HEK293T (cell line): ENCODE results near the gene MT3.

Experiments
- CTCF ChIA-PET: fragments of 350-600 bp; formaldehyde crosslinking; extraction: SDS; loops from one replicate; lab custom pipeline; 2021; ENCODE audit warnings: antibody characterized with exemption, inconsistent platforms; lab: Yijun Ruan, JAX
- POLR2A ChIA-PET: fragments of 350-600 bp; formaldehyde crosslinking; extraction: SDS; loops from one replicate; lab custom pipeline; 2020; ENCODE audit warnings: antibody characterized with exemption, inconsistent platforms; lab: Yijun Ruan, JAX
- DNase-seq: peaks from one replicate; pipeline ENCODE4 v3.0.0; 2012; ENCODE audit warnings: mixed read lengths; ENCODE audit errors: extremely low spot score
- ARNT ChIP-seq: fragments of 450-650 bp; IDR thresholded peaks from 2 replicates; pipeline ENCODE4 v1.6.1; 2017; ENCODE audit warnings: mild to moderate bottlenecking
- BHLHE40 ChIP-seq: fragments of 450-650 bp; IDR thresholded peaks from 2 replicates; pipeline ENCODE4 v1.6.1; 2016; ENCODE audit warnings: mild to moderate bottlenecking, moderate library complexity, borderline replicate concordance
- CTBP1 ChIP-seq: fragments of 450-650 bp; IDR thresholded peaks from 2 replicates; pipeline ENCODE4 v1.6.1; 2016; ENCODE audit warnings: borderline replicate concordance
- ELF4 ChIP-seq: fragments of 450-650 bp; IDR thresholded peaks from 2 replicates; pipeline ENCODE4 v1.6.1; 2017; ENCODE audit warnings: antibody characterized with exemption
- FOXA1 ChIP-seq: fragments of 450-650 bp; IDR thresholded peaks from 2 replicates; pipeline ENCODE4 v1.6.1; 2016; ENCODE audit warnings: mild to moderate bottlenecking
- FOXK2 ChIP-seq: fragments of 450-650 bp; IDR thresholded peaks from 2 replicates; pipeline ENCODE4 v1.6.1; 2016; ENCODE audit warnings: mild to moderate bottlenecking
- FOXM1 ChIP-seq: fragments of 450-650 bp; IDR thresholded peaks from 2 replicates; pipeline ENCODE4 v1.6.1; 2017; ENCODE audit warnings: mild to moderate bottlenecking, borderline replicate concordance
- HDGF ChIP-seq: fragments of 450-650 bp; IDR thresholded peaks from 2 replicates; pipeline ENCODE4 v1.6.1; 2017; ENCODE audit warnings: antibody characterized with exemption, borderline replicate concordance
- L3MBTL2 ChIP-seq: fragments of 450-650 bp; conservative IDR thresholded peaks from 2 replicates; pipeline ENCODE4 v1.6.1; 2016; ENCODE audit warnings: mild to moderate bottlenecking
- LEF1 ChIP-seq: fragments of 450-650 bp; IDR thresholded peaks from 2 replicates; pipeline ENCODE4 v1.6.1; 2017; ENCODE audit warnings: mild to moderate bottlenecking, borderline replicate concordance
- NFRKB ChIP-seq: fragments of 450-650 bp; IDR thresholded peaks from 2 replicates; pipeline ENCODE4 v1.6.1; 2016; ENCODE audit warnings: mild to moderate bottlenecking, moderate library complexity
- SP1 ChIP-seq: fragments of 450-650 bp; IDR thresholded peaks from 2 replicates; pipeline ENCODE4 v1.6.1; 2017
- SUZ12 ChIP-seq: fragments of 450-650 bp; IDR thresholded peaks from 2 replicates; pipeline ENCODE4 v1.6.1; 2016; ENCODE audit warnings: mild to moderate bottlenecking
- TARDBP ChIP-seq: fragments of 450-650 bp; IDR thresholded peaks from 2 replicates; pipeline ENCODE4 v1.6.1; 2016
- ZNF384 ChIP-seq: fragments of 450-650 bp; IDR thresholded peaks from 2 replicates; pipeline ENCODE4 v1.6.1; 2016
- TF ChIP-seq, protein P1 (sequence below): fragments of 450-650 bp; IDR thresholded peaks from 2 replicates; pipeline ENCODE4 v1.6.1; 2016

The MT3 gene

DNA sequence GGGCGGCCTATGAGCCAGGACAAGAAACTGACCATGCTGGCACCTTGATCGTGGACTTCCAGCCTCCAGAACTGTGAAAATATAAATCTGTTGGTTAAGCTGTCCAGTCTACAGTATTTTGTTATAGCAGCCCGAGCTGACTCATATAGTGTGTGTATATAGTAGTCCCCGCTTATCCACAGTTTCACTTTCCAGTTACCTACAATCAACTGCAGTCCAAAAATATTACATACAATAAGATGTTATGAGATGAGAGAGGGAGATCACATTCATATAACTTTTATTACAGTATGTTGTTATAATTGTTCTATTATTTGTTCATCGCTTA, 4.9 kb downstream of the MT3 start:
- no peak for DNase-seq
- no peak for TF ChIP-seq SUZ12
- no peak for TF ChIP-seq ZNF384
- ChIA-PET CTCF (no interaction called here), POLR2A (no interaction called here)

DNA sequence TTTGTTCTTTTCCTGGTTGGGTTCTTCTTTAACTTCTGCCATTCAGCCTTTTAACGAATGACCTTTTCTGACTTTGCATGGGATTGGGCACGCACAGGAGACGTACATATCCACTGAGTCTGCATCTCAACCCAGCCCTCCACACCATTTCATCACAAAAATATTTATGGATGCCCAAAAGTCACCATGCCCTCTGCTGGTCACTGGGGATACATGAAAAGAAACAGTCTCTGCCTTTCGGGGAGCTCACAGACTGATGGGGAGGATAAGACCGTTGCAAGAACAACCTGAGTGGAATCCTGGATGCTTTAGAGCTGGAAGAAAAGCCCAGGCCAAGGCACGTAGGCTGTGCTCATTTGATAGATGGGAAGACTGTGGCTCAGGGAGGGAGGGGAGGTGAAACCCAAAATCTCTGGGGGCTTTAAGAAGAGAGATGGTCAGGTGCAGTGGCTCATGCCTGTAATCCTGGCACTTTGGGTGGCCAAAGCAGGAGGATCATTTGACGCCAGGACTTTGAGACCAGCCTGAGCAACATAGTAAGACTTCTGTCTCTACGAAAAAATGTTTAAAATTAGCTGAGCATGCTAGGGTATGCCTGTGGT, 11.2 kb downstream of the MT3 start:
- ChIA-PET POLR2A (no interaction called here), CTCF (interaction anchor here (0.6 to 1.9 kb wide), 11 partner anchors 8 to 1077 kb away, joined by 3 to 15 read pairs (median 5); no protein-coding TSS in a partner anchor)
- TF ChIP-seq, protein P1, sequence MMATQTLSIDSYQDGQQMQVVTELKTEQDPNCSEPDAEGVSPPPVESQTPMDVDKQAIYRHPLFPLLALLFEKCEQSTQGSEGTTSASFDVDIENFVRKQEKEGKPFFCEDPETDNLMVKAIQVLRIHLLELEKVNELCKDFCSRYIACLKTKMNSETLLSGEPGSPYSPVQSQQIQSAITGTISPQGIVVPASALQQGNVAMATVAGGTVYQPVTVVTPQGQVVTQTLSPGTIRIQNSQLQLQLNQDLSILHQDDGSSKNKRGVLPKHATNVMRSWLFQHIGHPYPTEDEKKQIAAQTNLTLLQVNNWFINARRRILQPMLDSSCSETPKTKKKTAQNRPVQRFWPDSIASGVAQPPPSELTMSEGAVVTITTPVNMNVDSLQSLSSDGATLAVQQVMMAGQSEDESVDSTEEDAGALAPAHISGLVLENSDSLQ: no peak
- TF ChIP-seq LEF1 (no peak), ZNF384 (no peak), SUZ12 (no peak), HDGF (no peak), NFRKB (no peak), SP1 (no peak), ELF4 (no peak), FOXK2 (no peak), BHLHE40 (no peak), FOXA1 (no peak), L3MBTL2 (no peak), TARDBP (no peak), FOXM1 (no peak), CTBP1 (no peak), ARNT (no peak)
- peak; percentile 52 for DNase-seq

DNA sequence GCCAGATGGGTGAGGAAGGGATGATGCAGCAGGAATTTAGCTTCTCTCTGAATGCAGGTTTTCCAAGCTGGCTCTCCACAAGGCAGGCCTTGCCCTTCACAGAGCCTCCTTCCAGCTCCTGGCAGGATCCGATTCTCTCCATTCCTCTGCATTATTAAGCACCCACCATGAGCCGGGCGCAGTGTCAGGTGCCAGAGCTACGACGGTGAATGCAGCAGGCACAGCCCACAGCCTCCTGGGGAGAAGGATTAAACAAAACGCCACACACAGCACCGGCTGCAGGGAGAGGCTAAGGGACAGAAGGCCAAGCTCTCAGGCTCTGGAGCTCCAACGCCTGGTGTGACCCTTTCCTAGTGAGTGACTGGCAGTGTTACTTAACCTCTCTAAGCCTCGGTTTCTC, 12.0 kb downstream of the MT3 start:
- no peak for DNase-seq
- no peak for TF ChIP-seq FOXM1
- no peak for TF ChIP-seq CTBP1
- no peak for TF ChIP-seq ZNF384
- no peak for TF ChIP-seq HDGF
- TF ChIP-seq LEF1: no peak
- no peak for TF ChIP-seq SP1
- TF ChIP-seq, protein P1: no peak
- ChIA-PET CTCF (interaction anchor here (0.9 to 1.9 kb wide), 4 partner anchors 14 to 100 kb away, joined by 4 to 15 read pairs (median 8); no protein-coding TSS in a partner anchor), POLR2A (no interaction called here)

DNA sequence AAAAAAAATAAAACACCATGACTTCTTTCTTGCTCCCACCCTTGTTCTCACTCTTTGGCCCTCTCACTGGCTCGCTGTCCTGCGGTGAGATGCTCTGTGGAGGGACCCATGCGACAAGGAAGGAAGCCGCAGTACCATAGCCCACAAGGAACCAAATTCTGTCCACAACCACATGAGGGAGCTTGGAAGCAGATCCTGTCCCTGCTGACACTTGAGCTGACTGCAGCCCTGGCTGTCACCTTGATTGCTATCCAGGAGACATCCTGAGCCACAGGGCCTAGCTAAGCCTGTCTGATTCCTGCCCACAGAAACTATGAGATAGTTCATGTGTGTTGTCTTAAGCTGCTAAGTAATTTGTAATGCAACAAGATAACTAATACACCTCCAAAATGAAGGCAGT, 14.3 kb downstream of the MT3 start:
- ChIA-PET CTCF (interaction anchor here (0.8 to 1.1 kb wide), 3 partner anchors 9 to 98 kb away, joined by 3 to 9 read pairs (median 4); no protein-coding TSS in a partner anchor), POLR2A (interaction anchor here (1.2 kb wide), 1 partner anchor 98 kb away, joined by 5 read pairs; no protein-coding TSS in a partner anchor)
- peak; percentile 47 for DNase-seq
- TF ChIP-seq, protein P1: peak; percentile 76
- no peak for TF ChIP-seq L3MBTL2

DNA sequence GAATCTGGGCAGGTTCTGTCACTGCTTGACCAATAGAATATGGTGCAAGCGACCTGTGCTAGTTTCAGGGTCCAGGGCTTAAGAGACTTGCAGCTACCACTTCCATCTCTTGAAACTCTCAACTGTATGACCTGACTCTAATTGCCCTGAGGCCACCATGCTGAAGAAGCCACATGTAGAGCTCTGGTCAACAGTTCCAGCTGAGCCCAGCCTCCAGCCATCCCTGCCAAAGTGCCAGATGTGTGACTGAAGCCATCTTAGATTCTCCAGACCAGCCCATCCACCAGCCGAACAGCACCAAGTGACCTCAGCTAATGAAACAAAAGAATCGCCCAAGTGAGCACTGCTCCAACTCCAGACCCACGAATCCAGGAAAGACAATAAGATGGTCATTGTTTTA, 15.6 kb downstream of the MT3 start:
- TF ChIP-seq, protein P1: no peak
- TF ChIP-seq BHLHE40 (no peak), TARDBP (no peak), ARNT (no peak), HDGF (no peak)
- DNase-seq: no peak
- CTCF ChIA-PET: interaction anchor here (0.6 to 0.9 kb wide), 2 partner anchors 25 to 248 kb away, joined by 3 read pairs; no protein-coding TSS in a partner anchor
- POLR2A ChIA-PET: interaction anchor here (1.2 kb wide), 1 partner anchor 96 kb away, joined by 3 read pairs; no protein-coding TSS in a partner anchor

DNA sequence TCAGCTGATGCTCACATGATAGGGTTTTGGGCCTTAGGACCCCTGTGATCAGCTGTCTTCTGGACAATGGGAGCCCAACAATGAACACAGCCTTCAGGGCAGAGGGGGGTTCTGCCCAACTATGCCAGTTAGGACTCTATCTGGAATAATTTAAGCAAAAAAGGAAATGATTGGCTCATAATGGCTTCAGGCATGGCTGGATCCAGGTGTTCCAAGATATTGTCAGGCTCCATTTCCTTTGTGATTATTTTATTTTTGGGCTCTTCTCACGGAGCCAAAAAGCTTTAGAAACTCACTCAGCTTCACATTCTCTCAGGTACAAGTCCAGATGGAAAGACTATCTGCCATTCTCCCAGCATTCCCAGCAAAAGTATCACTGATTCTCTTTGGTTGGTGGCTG, 16.1 kb downstream of the MT3 start:
- POLR2A ChIA-PET: no interaction called here
- TF ChIP-seq LEF1 (no peak), ZNF384 (no peak), SP1 (no peak), ARNT (no peak), L3MBTL2 (no peak), NFRKB (no peak), FOXA1 (no peak), FOXM1 (no peak), HDGF (no peak), FOXK2 (no peak), SUZ12 (no peak), TARDBP (no peak)
- TF ChIP-seq, protein P1: no peak
- DNase-seq: no peak
- CTCF ChIA-PET: no interaction called here
